Fibroblast of peridontal ligament (primary cell): ENCODE results near the gene FOXI1.
"Not testable (repeated sequence)": the region's sequence is repeated elsewhere in the genome, so short reads cannot be mapped to it uniquely, and the experiment has no call there.

Experiments used
- DNase-seq: peaks from one replicate; pipeline ENCODE4 v3.0.0-alpha.2; 2010; ENCODE audit errors: extremely low read depth

The FOXI1 gene

DNA sequence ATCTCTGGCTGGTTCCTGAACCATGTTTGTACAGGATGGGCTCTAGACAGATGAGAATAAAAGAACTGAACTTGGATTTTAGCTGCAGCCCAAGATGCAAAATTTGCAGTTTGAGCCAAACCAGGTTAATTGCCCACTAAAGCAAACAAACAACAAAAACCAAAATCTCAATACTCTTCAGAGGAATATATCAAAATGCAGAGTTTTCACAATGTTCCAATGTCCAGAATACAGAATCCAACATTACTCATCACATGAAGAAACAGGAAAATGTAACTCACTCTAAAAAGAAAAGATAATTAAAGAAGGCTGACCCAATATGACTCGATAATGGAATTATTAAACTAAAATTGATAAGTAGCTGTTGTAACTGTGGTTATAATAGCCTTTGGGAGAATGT is 20.4 kb downstream of the FOXI1 start:
- DNase-seq = no peak

DNA sequence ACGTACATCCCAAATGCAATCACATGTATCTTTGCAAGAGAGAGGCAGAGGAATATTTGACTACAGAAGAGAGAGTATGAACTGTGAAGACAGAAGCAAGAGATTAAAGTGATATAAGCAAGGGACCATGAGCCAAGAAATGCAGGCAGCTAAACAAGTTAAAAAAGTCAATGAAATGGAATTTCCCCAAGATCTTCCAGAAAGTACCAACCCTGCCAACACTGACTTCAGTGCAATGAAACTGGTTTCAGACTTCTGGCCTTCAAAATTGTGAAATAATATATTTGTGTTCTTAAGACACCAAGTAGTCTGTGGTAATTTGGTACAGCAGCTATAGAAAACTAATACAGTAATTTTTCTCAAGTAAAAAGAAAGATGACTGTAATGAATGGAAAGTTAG is 20.9 kb downstream of the FOXI1 start:
- DNase-seq = peak; percentile 68

DNA sequence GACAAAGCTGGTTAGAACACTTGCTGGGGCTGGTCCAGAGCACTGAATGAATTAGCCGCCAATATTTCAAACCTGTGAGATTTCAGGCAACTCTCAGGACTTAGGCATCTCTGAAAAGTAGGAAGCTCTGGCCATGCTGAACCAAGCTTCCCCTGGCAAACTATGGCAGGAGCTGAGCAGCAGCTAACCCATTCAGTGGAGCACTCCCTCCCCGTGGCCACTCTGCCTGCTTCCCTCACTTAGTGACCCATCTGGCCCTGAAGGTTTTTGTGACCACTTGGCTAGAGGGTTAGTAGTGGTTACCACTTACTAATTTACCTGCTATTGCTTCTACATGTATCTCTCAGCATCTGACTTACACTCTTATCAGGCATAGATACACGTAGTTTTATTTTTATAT is 25.5 kb downstream of the FOXI1 start:
- no peak for DNase-seq

DNA sequence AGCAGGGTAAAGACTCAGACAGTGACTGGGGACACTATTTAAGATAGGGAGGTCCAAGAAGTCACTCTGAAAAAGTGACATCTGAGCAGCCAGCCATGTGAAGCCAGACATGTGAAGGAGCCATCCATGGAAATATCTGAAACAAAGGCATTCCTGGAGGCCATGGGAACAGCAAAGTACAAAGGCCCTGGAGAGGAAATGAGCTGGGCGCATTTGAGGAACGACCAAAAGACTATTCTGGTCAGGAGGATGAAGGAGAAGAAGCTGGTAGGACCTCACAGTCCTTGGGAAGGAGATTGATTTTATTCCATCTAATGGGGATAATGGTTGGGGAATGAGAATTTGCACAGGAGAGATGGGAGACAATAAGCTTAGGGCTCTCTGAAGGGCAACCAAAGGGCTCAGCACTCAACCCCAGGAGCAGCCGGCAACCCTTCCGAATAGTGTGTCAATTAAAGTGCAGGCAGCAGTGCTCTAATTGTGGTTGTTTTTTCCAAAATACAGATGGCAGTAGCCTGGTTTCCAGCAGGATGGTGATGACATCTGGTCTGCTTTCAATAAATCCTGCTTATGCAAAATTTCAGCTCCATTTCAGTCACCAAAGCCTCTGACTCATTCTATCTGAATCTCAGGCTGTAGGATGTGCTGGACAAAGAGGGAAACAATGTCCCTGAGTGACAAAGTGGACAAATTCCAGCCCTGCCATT is 26.7 kb downstream of the FOXI1 start:
- peak; percentile 93 for DNase-seq

DNA sequence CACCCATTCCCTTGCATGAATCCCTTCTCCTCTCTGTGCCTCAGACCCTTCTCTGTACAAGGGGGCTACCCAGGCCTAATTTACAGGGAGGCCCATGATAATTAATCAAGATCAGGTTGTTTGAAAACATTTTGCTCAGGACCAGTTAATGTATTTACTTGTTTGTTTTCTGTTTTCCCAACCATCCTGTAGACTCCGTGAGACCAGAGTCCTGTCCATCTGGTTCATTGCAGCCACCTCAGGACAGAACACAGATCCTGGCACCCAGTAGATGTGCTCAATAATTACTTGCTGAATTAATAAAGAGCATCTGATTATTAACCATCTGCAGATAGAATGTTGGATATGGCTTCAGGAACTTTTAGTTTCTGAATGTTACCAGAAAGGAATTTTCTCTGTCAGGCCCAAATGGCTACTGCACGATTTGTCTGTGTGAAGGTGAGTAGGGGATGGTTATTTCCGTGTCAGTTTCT is 27.3 kb downstream of the FOXI1 start:
- DNase-seq = no peak

DNA sequence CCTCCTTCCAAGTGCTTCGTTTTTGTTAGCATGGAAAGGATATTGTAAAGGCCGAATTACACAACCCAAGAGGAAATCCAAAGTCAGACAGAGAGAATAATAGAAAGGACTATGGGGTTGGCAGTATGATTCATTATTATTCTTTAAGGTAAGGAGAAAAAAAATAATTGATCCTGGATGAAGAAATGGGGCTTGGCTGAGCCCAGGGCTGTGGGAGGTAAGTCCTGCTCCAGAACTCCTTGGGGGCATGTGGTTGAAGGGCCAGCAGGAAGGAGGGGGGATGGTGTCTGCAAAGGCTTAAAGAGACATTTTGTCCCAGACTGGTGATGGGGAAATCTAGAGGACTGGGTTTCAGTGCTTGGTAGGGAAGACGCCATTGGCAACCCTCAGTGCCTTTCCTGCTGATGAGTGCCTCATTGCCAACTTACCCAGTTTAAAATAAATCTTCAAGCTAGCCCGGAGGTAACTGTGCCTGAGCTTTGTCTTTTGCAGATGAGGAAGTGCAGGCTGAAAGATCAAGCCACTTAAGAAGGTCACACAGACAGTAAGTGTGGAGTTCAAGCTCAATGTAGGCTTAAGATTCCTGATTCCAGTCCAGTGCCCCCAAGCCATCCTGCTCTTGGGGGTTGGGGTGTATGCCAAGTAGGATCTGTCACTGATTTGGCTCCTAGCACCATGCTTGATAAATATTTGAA is 30.2 kb downstream of the FOXI1 start:
- DNase-seq = no peak

DNA sequence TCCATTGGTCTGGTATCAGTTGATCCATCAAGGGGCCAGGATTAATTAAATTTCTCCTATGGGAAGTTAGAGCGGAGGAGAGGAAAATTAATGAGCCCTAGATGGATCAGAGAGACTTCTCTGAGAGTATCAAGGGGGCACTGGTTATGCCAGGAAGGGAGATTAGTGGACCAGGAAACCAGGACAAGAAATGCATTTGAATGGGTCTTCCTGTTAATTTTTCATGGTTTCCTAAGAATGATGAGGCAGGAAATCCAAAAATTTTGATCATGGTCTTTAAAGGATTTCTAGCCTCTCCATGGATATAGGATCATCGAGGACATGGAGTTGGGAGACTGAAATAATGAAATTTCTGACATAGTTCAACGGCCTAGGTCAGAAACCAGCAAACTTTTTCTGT is 30.8 kb downstream of the FOXI1 start:
- DNase-seq = no peak

DNA sequence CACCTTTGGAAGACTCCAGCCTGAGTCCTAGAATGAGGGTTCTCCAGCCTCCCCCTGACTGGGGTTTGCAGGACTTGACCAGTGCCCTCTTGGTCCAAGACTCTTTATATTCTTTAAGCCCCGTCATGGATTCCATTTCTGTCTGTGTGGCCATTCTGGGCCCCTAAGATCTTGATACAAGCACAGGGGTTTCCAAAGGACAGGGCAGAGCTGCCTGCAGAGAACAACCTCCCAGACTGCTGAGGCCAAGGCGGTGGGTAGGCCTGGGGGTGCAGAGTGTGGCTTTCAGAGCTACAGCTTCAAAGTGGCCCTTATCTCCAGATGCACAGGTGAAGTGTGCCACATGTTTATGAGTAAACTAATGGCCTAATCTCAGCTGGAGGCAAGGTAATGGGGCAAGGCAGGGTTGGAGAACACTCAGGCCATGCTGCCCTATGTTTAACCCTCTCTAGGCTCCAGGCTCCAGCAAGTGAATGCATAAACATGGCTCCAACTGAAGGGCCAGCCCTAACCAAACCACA is 32.1 kb downstream of the FOXI1 start:
- DNase-seq = no peak

DNA sequence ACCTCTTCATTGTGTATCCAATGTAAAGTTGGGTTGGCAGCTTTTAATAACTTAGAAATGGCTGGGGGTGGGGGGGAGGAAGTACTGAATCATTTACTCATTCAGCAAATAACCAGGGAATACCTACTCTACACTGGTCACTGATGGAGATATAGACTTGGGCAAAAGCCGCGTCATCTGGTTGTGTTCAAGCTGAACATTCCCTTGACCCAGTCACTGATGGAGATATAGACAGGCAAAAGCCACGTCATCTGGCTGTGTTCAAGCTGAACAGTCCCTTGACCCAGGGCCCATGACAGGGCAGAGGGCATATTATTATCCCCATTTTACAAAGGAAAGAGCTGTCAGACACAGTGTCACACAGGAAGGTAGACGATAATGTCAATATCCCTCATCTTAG is 32.6 kb downstream of the FOXI1 start:
- no peak for DNase-seq

DNA sequence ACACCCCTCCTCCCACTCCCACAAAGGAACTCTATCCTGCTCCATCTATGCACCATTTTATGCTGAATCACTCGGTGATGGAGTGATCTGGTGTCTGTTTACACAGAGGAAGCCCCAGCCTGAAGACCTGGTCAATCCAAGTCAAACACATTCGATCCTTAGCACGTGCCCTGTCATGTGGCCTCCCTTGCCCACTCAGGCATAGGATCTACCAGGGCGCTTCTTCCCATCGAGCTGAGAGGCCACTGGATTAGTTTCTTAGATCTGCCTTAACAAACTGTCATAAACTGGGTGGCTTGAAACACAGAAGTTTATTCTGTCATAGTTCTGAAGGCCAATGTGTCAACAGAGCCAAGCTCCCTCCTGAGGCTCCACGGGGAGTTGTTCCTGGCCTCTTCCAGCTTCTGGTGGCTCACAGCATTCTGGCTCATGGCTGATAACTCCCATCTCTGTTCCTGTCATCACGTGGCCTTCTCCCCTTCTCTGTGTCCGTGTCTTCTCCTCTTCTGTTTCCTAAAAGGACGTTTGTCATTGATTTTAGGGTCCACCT is 34.2 kb downstream of the FOXI1 start:
- no peak for DNase-seq

DNA sequence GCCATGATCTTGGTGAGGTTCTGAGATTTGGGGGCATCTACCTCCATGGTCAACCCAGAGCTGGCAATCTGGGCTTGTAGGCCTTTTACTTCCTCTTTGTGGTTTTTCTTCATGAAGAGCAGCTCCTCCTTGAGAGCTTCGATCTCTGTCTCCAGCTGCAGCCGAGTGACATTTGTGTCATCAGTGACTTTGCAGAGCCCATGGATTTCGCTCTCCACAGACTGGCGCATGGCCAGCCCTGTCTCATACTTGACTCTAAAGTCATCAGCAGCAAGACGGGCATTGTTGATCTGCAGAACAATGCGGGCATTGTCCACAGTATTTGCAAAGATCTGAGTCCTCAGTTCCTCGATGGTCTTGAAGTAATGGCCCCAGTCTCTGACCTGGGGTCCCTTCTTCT is 35.5 kb downstream of the FOXI1 start:
- DNase-seq = not testable (repeated sequence)

DNA sequence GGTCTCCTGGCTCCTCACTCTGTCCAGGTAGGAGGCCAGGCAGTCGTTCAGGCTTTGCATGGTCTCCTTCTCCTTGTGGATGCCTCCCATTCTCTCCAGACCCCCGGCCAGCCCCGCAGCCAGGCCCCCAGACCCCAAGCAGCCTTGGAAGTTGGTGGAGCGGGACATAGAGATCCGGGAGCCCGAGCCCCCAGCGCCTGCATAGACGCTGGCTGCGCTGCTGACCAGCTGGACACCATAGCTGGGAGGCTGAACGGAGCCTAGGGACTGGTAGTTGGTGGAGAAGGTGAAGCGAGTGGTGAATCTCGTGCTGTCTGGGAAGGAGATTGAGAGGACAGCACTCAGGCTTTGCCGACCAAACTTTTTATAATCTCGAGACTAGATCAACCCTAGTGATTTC is 35.9 kb downstream of the FOXI1 start:
- DNase-seq = no peak

DNA sequence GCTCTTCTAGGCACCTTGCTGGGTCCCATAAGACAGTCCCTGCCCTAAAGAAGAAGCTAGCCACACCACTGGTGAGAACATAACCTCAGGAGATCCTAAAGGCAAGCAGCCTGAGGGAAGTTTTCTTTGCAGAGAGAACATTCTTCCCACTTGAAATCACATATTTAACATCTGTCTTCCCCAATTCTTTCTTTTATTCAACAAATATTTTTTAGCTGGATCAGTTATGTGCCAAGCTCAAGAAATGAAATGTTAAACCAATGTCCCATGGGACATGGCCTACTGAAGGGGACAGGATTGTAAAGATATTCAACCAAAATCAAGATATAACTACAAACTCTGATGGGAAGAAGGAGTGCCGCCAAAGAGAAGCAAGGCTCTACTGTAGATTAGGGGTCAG is 36.5 kb downstream of the FOXI1 start:
- DNase-seq = peak; percentile 38

DNA sequence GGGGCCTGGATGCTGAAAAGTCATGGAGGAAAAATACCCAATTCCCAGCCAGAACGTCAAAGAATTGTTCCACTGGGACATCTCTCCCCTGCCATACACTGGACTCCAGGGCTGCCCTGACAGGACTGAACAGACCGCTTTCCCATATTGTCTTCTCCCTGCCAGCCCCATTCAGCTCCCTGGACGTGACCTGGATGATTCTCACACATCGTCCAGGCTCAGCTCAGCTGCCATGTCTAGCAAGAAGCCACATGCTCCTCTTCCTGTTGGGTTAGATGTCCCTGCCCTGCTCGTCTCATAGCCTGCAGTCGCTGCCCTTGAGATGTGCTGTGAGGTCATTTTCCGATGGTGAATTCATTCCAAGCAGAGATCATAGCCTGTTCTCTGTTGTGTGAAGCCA is 37.4 kb downstream of the FOXI1 start:
- no peak for DNase-seq

DNA sequence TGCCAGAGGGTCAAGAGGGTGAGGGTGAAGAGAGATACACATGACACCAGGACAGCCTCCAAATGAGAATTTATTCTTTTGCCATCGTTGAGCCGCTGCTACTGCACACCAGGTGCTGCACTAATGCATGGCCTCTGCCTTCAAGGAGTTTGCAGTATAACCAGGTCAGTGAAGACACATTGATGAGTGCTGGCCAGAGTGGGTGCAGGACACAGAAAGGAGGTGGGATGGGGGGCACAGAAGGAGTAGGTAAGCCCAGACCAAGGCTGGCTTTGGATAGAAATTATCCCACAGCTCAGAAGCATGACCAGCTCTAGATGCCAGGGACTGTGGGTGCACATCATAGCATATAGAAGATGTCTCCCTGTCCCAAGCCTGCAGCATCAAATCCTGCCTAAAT is 38.0 kb downstream of the FOXI1 start:
- DNase-seq = no peak

DNA sequence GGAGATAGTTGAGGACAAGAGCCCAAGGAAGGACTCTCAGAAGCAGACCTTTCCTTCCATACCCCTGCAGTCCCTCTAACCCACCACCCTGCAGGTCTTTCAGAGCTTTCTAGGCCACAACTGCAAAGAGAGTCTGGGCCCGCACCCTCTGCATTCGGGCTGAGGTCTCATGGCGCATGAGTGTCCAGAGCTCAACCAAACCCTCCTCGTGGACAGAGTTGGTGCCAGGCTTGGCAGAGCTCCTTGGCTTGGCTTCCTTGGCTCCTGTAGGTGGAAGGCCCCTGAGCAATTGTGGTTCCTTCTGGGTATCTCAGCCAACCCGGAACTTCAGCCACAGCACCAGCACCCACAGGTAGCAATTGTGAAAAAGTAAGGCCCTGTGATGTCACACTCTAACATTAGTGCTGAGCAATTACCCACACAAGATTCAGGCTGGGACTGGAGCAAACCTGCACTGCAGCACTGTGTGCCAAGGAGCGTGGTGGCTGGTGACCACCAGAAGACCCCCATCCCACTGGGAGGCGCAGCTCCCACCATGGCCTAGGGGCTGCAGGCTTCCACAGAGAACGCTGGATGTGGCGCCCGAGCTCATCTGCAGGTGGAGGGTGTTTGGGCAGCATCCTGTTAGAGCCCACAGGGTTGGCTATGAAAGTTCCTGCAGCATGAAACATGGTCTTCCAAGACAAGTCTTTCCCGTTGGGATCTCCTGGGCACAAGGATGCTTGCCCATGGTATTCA is 38.8 kb downstream of the FOXI1 start:
- DNase-seq = no peak

DNA sequence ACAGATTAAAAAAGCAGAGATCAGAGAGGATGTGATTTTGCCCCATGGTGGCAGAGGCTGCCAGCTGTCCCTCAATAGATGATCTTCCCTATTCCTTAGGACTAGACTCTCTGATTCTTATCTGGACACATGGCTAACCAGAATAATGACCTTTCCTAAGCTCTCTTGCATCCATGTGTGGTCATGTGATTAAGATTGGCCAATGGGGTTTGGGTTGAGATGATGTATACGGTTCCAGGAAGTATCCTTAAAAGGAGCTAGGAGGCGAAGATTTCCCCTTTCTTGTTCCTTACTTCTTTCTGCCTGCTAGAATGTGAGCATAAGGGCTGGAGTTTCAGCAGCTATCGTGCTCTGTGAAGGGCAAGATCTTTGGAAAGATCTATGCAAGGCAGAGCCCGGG is 39.8 kb downstream of the FOXI1 start:
- DNase-seq = no peak

DNA sequence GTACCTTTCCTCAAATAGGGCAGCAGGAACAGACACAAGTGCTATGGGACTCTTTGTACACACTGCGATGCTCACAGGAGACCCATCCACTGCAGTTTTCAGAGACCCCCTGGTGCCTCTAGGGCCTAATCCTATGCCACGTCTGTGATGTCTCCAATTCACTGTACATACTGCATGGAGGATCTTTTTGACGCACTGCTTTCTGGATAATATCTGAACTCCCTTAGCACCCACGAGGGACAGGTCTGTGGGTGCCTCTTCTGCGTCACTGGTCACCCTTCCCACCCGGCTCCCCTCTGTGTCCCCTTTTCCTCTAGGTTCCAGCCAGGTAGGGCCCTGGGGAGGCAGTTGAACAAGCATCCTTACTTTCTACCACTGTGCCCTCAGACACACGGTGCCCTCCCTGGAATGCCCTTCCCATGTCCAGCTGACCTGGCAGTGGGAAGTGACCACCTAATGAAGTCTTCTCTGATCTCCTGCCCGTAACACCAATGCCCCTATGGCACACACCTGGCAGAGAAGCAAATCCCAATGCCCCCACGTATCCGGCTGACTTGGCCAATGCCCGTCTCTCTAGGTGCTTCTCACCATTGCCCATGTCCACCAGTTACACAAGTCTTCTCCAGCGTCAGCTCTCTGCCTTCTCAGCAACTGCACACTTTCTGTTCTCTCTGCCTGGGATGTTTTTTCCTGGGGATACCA is 41.5 kb downstream of the FOXI1 start:
- DNase-seq = no peak

DNA sequence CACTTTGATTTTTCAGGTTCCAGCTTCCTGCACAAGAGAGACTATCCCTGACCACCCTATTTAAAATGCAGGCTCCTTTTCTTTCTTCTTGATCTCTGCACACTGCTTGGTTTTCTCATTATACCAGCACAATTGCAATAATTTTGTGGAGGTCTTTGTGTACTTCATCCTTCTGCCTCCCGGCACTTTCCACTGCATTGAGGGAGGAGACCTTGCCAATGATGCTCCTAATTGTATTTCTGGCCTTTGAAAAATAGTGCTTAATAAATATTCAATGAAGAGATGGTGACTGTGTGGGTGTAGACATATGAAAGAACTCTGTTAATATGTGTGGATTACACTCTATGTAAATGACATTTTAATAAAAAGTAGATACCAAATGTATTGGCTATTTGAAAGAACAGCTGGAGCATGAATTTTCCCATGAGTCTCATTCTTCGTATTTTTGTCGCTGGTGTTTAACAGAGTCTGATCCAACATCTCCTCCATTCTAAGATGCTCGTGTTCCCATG is 42.1 kb downstream of the FOXI1 start:
- DNase-seq = no peak

DNA sequence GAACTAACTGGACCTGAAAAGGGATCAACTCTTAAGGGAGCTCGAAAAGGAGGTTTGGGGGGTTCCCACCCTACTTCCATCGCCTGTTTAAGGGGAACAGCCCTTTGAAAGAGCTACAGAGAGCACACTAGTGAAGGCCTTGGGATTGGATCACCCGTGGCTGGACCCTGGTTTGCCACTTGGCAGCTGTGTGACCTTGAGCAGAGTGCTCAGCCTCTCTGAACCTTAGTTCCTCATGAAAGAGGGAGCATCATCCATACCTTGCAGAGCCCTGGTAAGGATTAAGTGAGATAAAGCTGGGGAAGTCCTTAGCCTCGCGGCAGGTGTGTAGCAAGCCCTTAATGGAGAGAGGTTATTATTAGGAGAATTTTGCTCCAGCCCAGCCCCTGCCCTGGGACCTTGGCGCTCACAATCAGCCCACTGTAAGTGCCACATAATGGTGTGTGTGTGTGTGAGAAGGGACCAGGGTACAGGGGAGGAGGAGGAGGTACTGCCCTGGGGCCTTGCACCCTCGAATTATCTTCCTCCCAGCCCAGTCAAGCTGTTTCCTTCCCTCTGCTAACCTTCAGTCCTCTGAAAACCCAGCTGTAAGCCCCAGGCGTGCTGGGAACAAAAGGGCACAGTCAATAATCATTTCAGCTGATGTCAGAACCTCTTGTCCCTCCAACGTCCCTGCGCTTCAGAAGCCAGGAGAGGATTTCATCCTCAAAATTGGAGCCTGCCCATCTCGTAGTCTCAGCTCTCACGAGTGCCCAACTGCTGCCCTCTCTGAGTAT is 42.9 kb downstream of the FOXI1 start:
- no peak for DNase-seq

DNA sequence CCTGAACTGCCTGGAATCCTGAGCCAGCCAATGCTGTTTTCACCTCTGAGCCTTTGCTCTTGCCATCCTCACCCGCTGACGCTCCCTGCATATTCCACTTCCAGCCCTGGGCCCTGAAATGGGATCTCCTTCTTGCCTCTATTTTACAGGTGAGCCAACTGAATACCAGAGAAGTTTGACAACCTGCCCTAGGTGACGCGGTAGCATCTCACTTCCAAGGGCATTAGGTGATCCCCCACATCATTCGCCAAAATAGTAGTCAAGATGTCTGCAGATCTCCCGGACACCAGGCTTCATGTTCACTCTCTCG is 43.5 kb downstream of the FOXI1 start:
- no peak for DNase-seq
